A673 (cell line): ENCODE data around the gene KCNH8.

Experiments used
- CTCF ChIP-seq: fragments of 300-800, 200-600 bp; sonication (generic); conservative IDR thresholded peaks from 2 replicates; pipeline ENCODE4 v1.5.1; 2017; ENCODE audit warnings: low read depth, mild to moderate bottlenecking, antibody characterized with exemption, low read length, moderate library complexity, mixed read lengths
- EZH2 ChIP-seq: fragments of 200-600 bp; sonication (generic); IDR thresholded peaks from 2 replicates; pipeline ENCODE4 v1.6.1; 2017; ENCODE audit warnings: borderline replicate concordance, low read depth, mild to moderate bottlenecking, mixed read lengths, antibody characterized with exemption, low read length; ENCODE audit not compliant: poor library complexity, severe bottlenecking

- TF ChIP-seq EZH2 (no peak), CTCF (no peak)
These were observed 42.5 kb upstream of the KCNH8 start for GRCh38 chr3:19105826-19106225.
